GM12878 (cell line): Measurements from ENCODE around the gene PTEN. TPM values are rescaled to one million over a fixed set of nuclear protein-coding genes. Genes with fewer than 3 reads are reported as not detected.

Source experiments
- ATAC-seq: fragments of 200-7000 bp; cut with Tn5 transposase; 3 replicates; pipeline ENCODE4 v1.9.1; 2020; ENCODE audit warnings: mild to moderate bottlenecking, moderate library complexity
- BruUV-seq: library from RNA; stranded (reverse); fragments of 400-500 nt; replicated peaks from 2 replicates; lab custom pipeline; 2021; lab: Mats Ljungman, UMichigan
- CTCF ChIA-PET: fragments of 300-600 bp; sonication (Branson Sonifier 250); formaldehyde crosslinking; extraction: SDS; loops from one replicate; lab custom pipeline; 2021; ENCODE audit warnings: inconsistent platforms; lab: Yijun Ruan, JAX
- POLR2A ChIA-PET: fragments of 350-600 bp; formaldehyde crosslinking; extraction: SDS; loops from one replicate; lab custom pipeline; 2021; ENCODE audit warnings: inconsistent platforms; lab: Charles Lee
- RAD21 ChIA-PET: fragments of 300-600 bp; sonication (Branson Sonifier 250); formaldehyde crosslinking; loops from one replicate; lab custom pipeline; 2023; ENCODE audit warnings: antibody characterized with exemption; ENCODE audit not compliant: unreplicated experiment; lab: Charles Lee
- SMC1A ChIA-PET: fragments of 300-600 bp; sonication (Branson Sonifier 250); formaldehyde crosslinking; loops from one replicate; lab custom pipeline; 2023; ENCODE audit not compliant: unreplicated experiment, uncharacterized antibody; lab: Charles Lee
- DNase-seq: peaks from one replicate; pipeline ENCODE4 v3.0.0-alpha.2; 2011; ENCODE audit warnings: low read depth, low spot score
- FAIRE-seq: peaks from 3 replicates; lab custom pipeline; 2011; peaks lifted over from hg19 to GRCh38; lab: Jason Lieb, UNC
- H2AFZ ChIP-seq: 2 replicates; pipeline ENCODE4 v1.6.0; 2011; ENCODE audit warnings: low read depth, low read length, control low read depth; ENCODE audit not compliant: control insufficient read depth
- H3K27ac ChIP-seq: 2 replicates; pipeline ENCODE4 v1.5.1; 2011; ENCODE audit warnings: control low read depth; ENCODE audit not compliant: control insufficient read depth, insufficient read depth
- H3K27me3 ChIP-seq, 2 experiments: replicated peaks in 1 of 2; 2 replicates each; pipeline versions ENCODE4 v1.6.0 to v1.6.1; 2011; ENCODE audit warnings: low read length in 1 of 2; ENCODE audit not compliant: control insufficient read depth in 2 of 2, insufficient read depth in 2 of 2
- H3K36me3 ChIP-seq, 2 experiments: 2 replicates each; pipeline ENCODE4 v1.5.1; 2011; ENCODE audit warnings: low read length in 1 of 2; ENCODE audit not compliant: control insufficient read depth in 2 of 2, insufficient read depth in 2 of 2
- H3K4me1 ChIP-seq: 2 replicates; pipeline ENCODE4 v1.6.1; 2011; ENCODE audit warnings: mild to moderate bottlenecking, low read length, moderate library complexity, mixed read lengths; ENCODE audit not compliant: control insufficient read depth, insufficient read depth
- H3K4me2 ChIP-seq: 2 replicates; pipeline ENCODE4 v1.6.0; 2011; ENCODE audit warnings: control low read depth; ENCODE audit not compliant: control insufficient read depth, insufficient read depth
- H3K4me3 ChIP-seq: fragments of 200-600 bp; sonication (generic); 2 replicates; pipeline ENCODE4 v1.5.1; 2016
- H3K79me2 ChIP-seq: 2 replicates; pipeline ENCODE4 v1.6.0; 2011; ENCODE audit warnings: low read length; ENCODE audit not compliant: control insufficient read depth, insufficient read depth
- H3K9ac ChIP-seq: 2 replicates; pipeline ENCODE4 v1.8.0; 2011; ENCODE audit warnings: low read length, control low read depth, mixed read lengths; ENCODE audit not compliant: control insufficient read depth, insufficient read depth
- H3K9me3 ChIP-seq: replicated peaks from 3 replicates; pipeline ENCODE4 v1.5.1; 2011; ENCODE audit warnings: mild to moderate bottlenecking, low read length; ENCODE audit not compliant: control insufficient read depth, insufficient read depth
- H4K20me1 ChIP-seq: 2 replicates; pipeline ENCODE4 v1.6.0; 2011; ENCODE audit not compliant: control insufficient read depth, insufficient read depth
- CBX3 ChIP-seq: fragments of 200-600 bp; sonication (generic); IDR thresholded peaks from 2 replicates; pipeline ENCODE4 v1.6.1; 2016; ENCODE audit warnings: low read depth, borderline replicate concordance
- HDGF ChIP-seq: fragments of 450-650 bp; IDR thresholded peaks from 2 replicates; pipeline ENCODE4 v1.6.1; 2016; ENCODE audit warnings: antibody characterized with exemption
- NFIC ChIP-seq: IDR thresholded peaks from 2 replicates; pipeline ENCODE4 v1.6.1; 2012; ENCODE audit warnings: low read depth, mild to moderate bottlenecking, inconsistent platforms, low read length, moderate library complexity
- SP1 ChIP-seq: IDR thresholded peaks from one replicate; pipeline ENCODE4 v1.6.1; 2011; ENCODE audit warnings: low read depth, low read length
- STAT1 ChIP-seq: fragments of 450-650 bp; conservative IDR thresholded peaks from 2 replicates; pipeline ENCODE4 v1.6.1; 2014; ENCODE audit warnings: antibody characterized with exemption, mild to moderate bottlenecking
- WGBS: methylation state at CpG from one replicate; pipeline ENCODE4 v1.1.6; 2016; ENCODE audit warnings: low lambda C conversion rate; ENCODE audit not compliant: insufficient replicate concordance, insufficient coverage; ENCODE audit errors: missing lambda C conversion rate; 5-methylcytosine and 5-hydroxymethylcytosine counted together
- in situ Hi-C: fragments of 300-500 bp; cut with MboI; formaldehyde crosslinking; loops from 9 replicates; pipeline ENCODE4 v1.14.3; 2018; ENCODE audit warnings: mixed read lengths
- intact Hi-C: fragments of 100-400 bp; cut with micrococcal nuclease; formaldehyde crosslinking; loops from one replicate; pipeline ENCODE4 v1.14.2; 2022; ENCODE audit not compliant: unreplicated experiment
- polyA plus RNA-seq, 11 experiments: library from polyadenylated mRNA; depleted of rRNA in 4 of 11; unstranded in 6 of 11; stranded (reverse) in 5 of 11; fragments of >200 nt; fragmentation: Nextera tagmentation in 4 of 11; fragmentation: Illumina TruSeq in 1 of 11; extraction: Ambion mirVana in 4 of 11; extraction: Trizol in 1 of 11; gene quantifications; 1 replicate in 1 of 11; 2 replicates in 10 of 11; pipeline versions ENCODE4 v1.2.1 to v1.2.3, GENCODE V29; 2011 to 2016; ENCODE audit warnings: inconsistent platforms in 2 of 11, missing spikeins in 2 of 11, low read depth in 1 of 11
- total RNA-seq, 4 experiments: library from RNA; depleted of rRNA in 3 of 4; stranded (reverse); fragments of >200 nt in 3 of 4; fragmentation: Illumina TruSeq in 1 of 4; extraction: Trizol in 1 of 4; gene quantifications; 2 replicates each; pipeline versions ENCODE4 v1.2.1 to v1.2.3, GENCODE V29; 2013 to 2021
- TF ChIP-seq, protein P1 (sequence below): fragments of 450-650 bp; IDR thresholded peaks from 2 replicates; pipeline ENCODE4 v1.6.1; 2017; ENCODE audit warnings: antibody characterized with exemption, mild to moderate bottlenecking, moderate library complexity

PTEN gene
- total and polyA plus RNA-seq, 10 of the 15 experiments (the other 5 are each of a cell fraction or from before 2014, with no cell fraction given): 26.1 to 175 (median 58.1) TPM

DNA sequence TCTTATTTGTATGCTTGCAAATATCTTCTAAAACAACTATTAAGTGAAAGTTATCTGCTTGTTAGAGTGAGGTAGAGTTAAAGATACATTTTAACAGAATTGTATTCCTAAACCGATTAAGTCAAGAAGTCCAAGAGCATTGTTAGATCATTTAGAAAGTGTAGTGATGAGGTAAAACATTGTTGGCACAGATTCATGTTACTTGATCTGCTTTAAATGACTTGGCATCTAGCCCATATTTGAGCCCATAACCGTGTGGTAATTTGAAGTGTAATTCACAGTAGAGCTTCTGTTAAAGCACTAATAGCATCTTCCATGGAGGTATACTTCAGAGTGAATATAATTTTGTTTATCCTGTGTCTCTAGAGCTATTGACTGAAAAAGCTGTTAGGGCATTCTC lies 62.1 kb downstream of the PTEN start:
- TF ChIP-seq HDGF (no peak), SP1 (no peak), STAT1 (no peak), CBX3 (no peak), NFIC (no peak)
- TF ChIP-seq, protein P1, sequence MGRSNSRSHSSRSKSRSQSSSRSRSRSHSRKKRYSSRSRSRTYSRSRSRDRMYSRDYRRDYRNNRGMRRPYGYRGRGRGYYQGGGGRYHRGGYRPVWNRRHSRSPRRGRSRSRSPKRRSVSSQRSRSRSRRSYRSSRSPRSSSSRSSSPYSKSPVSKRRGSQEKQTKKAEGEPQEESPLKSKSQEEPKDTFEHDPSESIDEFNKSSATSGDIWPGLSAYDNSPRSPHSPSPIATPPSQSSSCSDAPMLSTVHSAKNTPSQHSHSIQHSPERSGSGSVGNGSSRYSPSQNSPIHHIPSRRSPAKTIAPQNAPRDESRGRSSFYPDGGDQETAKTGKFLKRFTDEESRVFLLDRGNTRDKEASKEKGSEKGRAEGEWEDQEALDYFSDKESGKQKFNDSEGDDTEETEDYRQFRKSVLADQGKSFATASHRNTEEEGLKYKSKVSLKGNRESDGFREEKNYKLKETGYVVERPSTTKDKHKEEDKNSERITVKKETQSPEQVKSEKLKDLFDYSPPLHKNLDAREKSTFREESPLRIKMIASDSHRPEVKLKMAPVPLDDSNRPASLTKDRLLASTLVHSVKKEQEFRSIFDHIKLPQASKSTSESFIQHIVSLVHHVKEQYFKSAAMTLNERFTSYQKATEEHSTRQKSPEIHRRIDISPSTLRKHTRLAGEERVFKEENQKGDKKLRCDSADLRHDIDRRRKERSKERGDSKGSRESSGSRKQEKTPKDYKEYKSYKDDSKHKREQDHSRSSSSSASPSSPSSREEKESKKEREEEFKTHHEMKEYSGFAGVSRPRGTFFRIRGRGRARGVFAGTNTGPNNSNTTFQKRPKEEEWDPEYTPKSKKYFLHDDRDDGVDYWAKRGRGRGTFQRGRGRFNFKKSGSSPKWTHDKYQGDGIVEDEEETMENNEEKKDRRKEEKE: no peak
- TF ChIP-seq, all 136 proteins: peak for 0
- Histone ChIP-seq H3K36me3 (peaks cover 6 to 24% of the 10 kb centered on the region in 2 experiments), H3K27me3 (no peaks in the 10 kb centered on the region), H3K4me2 (no peak overlapping the region), H4K20me1 (no peaks in the 10 kb centered on the region), H3K4me3 (no peak overlapping the region), H3K79me2 (peaks cover 100% of the 10 kb centered on the region), H3K27ac (no peak overlapping the region), H3K9ac (no peak overlapping the region), H2AFZ (no peak overlapping the region), H3K4me1 (peaks cover 26% of the 10 kb centered on the region), H3K9me3 (peaks cover 10% of the 10 kb centered on the region)
- no peak for FAIRE-seq
- SMC1A ChIA-PET: interaction anchor here (0.7 to 2.4 kb wide), 16 partner anchors 8 to 464 kb away, joined by 3 to 11 read pairs (median 4); no protein-coding TSS in a partner anchor
- ATAC-seq: no peak
- BruUV-seq: no TSS peak
- intact Hi-C loops: no loop called here
- no peak for DNase-seq
- POLR2A ChIA-PET: no interaction called here
- RAD21 ChIA-PET: interaction anchor here (1.1 to 1.4 kb wide), 3 partner anchors 15 to 188 kb away, joined by 3 to 4 read pairs (median 4); no protein-coding TSS in a partner anchor
- in situ Hi-C loops: no loop called here
- CTCF ChIA-PET: interaction anchor here (1.5 kb wide), 1 partner anchor 463 kb away, joined by 4 read pairs; no protein-coding TSS in a partner anchor
- 96% methylated on average over 2 of the region's 2 CpGs for WGBS
